Activated CD4-positive, alpha-beta T cell treated with anti-CD3 and anti-CD28 coated beads for 36 hours (primary cell): Measurements from ENCODE around the gene LRRFIP1. TPM values are rescaled to one million over a fixed set of nuclear protein-coding genes. Genes with fewer than 3 reads are reported as not detected.
"Not testable (repeated sequence)": the region's sequence is repeated elsewhere in the genome, so short reads cannot be mapped to it uniquely, and the experiment has no call there.

Experiments used
- ATAC-seq: fragments of 200-7000 bp; cut with Tn5 transposase; one replicate; pipeline ENCODE4 v1.10.0; 2021; ENCODE audit warnings: mild to moderate bottlenecking, moderate library complexity
- CTCF ChIA-PET: fragments of 350-600 bp; sonication (Branson Sonifier 250); formaldehyde crosslinking; loops from one replicate; lab custom pipeline; 2021; ENCODE audit warnings: antibody characterized with exemption; lab: Charles Lee
- POLR2A ChIA-PET: fragments of 350-600 bp; sonication (Branson Sonifier 250); formaldehyde crosslinking; loops from one replicate; lab custom pipeline; 2021; ENCODE audit warnings: antibody characterized with exemption, inconsistent platforms; lab: Charles Lee
- DNase-seq: peaks from one replicate; pipeline ENCODE4 v3.0.0-alpha.2; 2020
- H3K27ac Mint-ChIP-seq: one replicate; pipeline ENCODE4 v1.8.0; 2021; ENCODE audit warnings: mixed read lengths
- H3K27me3 Mint-ChIP-seq: one replicate; pipeline ENCODE4 v1.8.0; 2021; ENCODE audit warnings: mixed read lengths
- H3K36me3 Mint-ChIP-seq: one replicate; pipeline ENCODE4 v1.8.0; 2021; ENCODE audit warnings: low read depth, mixed read lengths
- H3K4me1 Mint-ChIP-seq: one replicate; pipeline ENCODE4 v1.8.0; 2021; ENCODE audit warnings: mixed read lengths
- H3K4me3 Mint-ChIP-seq: one replicate; pipeline ENCODE4 v1.8.0; 2021; ENCODE audit warnings: mild to moderate bottlenecking, moderate library complexity, mixed read lengths
- H3K9me3 Mint-ChIP-seq: one replicate; pipeline ENCODE4 v1.8.0; 2021; ENCODE audit warnings: low read depth, mixed read lengths
- intact Hi-C, 2 experiments: fragments of 100-400 bp; cut with DNase I in 1 of 2; cut with micrococcal nuclease in 1 of 2; formaldehyde crosslinking; loops; one replicate each; pipeline versions ENCODE4 v1.14.2 to v1.15.1; 2022 to 2024; cut with DNase I, micrococcal nuclease
- total RNA-seq, 2 experiments: library from RNA; stranded (reverse); gene quantifications; one replicate each; pipeline ENCODE4 v1.2.3, GENCODE V29; 2021

Gene LRRFIP1
- total RNA-seq, 2 experiments from 2014 or later: 234 to 235 TPM

DNA sequence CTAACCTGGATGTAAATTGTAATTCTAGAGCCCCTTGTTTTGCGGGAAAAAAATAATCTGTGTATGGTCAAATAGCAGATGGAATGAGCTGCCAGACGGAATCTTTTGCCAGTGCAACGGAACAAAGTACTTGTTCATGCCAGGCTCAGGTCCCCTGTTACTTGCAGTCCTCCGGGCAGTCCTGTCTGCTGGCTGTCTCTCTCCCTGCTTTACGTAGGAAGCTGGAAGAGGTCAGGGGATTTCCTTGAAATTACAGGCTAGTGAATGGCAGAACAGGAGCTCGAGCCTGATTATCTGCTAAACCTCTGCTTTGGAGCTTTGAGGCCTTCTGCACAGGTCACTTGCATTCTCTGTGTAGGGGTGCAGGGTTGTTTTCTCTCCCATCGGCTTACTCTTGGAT lies 54.8 kb downstream of the LRRFIP1 start:
- no peak overlapping the region for H3K4me3 Mint-ChIP-seq
- DNase-seq: no peak
- POLR2A ChIA-PET: no interaction called here
- H3K9me3 Mint-ChIP-seq: no peaks in the 10 kb centered on the region
- CTCF ChIA-PET: interaction anchor here (0.6 to 2.1 kb wide), 5 partner anchors 9 to 101 kb away, joined by 3 to 6 read pairs (median 3); no protein-coding TSS in a partner anchor
- peaks cover 20% of the 10 kb centered on the region for H3K4me1 Mint-ChIP-seq
- peaks cover 1% of the 10 kb centered on the region for H3K36me3 Mint-ChIP-seq
- no peak overlapping the region for H3K27ac Mint-ChIP-seq
- ATAC-seq: no peak
- no peaks in the 10 kb centered on the region for H3K27me3 Mint-ChIP-seq
- intact Hi-C loops: no loop called here

- H3K9me3 Mint-ChIP-seq: no peaks in the 10 kb centered on the region
- ChIA-PET CTCF (interaction anchor here (0.7 to 2.1 kb wide), 3 partner anchors 10 to 500 kb away, joined by 4 to 8 read pairs (median 6); no protein-coding TSS in a partner anchor), POLR2A (no interaction called here)
- intact Hi-C loops: no loop called here
- H3K27ac Mint-ChIP-seq: no peak overlapping the region
- H3K4me1 Mint-ChIP-seq: peaks cover 25% of the 10 kb centered on the region
- H3K4me3 Mint-ChIP-seq: no peak overlapping the region
- peaks cover 1% of the 10 kb centered on the region for H3K36me3 Mint-ChIP-seq
- DNase-seq (no peak), ATAC-seq (no peak)
- H3K27me3 Mint-ChIP-seq: no peaks in the 10 kb centered on the region
Measured at GRCh38 chr2:237682856-237683670, 55.7 kb downstream of the LRRFIP1 start.

GRCh38 chr2:237685408-237685807 lies 58.0 kb downstream of the LRRFIP1 start:
- ChIA-PET POLR2A (no interaction called here), CTCF (interaction anchor here (0.5 to 1.1 kb wide), 4 partner anchors 8 to 13 kb away, joined by 3 to 4 read pairs (median 3); no protein-coding TSS in a partner anchor)
- H3K4me3 Mint-ChIP-seq: no peak overlapping the region
- peaks cover 45% of the 10 kb centered on the region for H3K4me1 Mint-ChIP-seq
- ATAC-seq: no peak
- H3K9me3 Mint-ChIP-seq: no peaks in the 10 kb centered on the region
- DNase-seq: no peak
- H3K27ac Mint-ChIP-seq: no peak overlapping the region
- intact Hi-C loops: no loop called here
- H3K36me3 Mint-ChIP-seq: peaks cover 1% of the 10 kb centered on the region
- H3K27me3 Mint-ChIP-seq: no peaks in the 10 kb centered on the region

GRCh38 chr2:237686659-237687136 lies 59.3 kb downstream of the LRRFIP1 start:
- peaks cover 49% of the 10 kb centered on the region for H3K4me1 Mint-ChIP-seq
- ChIA-PET POLR2A (interaction anchor here (0.5 to 3.4 kb wide), 3 partner anchors 10 to 562 kb away, joined by 6 to 32 read pairs (median 18); no protein-coding TSS in a partner anchor), CTCF (interaction anchor here (0.6 to 2.7 kb wide), 8 partner anchors 9 to 680 kb away, joined by 3 to 25 read pairs (median 6); no protein-coding TSS in a partner anchor)
- H3K36me3 Mint-ChIP-seq: peaks cover 1% of the 10 kb centered on the region
- peak overlapping the region; percentile 59 for H3K27ac Mint-ChIP-seq
- H3K9me3 Mint-ChIP-seq: no peaks in the 10 kb centered on the region
- intact Hi-C loops: loop anchor here (1.0 kb wide), 1 partner anchor 13 kb away; no protein-coding TSS in a partner anchor
- H3K27me3 Mint-ChIP-seq: no peaks in the 10 kb centered on the region
- DNase-seq (no peak), ATAC-seq (no peak)
- no peak overlapping the region for H3K4me3 Mint-ChIP-seq

DNA sequence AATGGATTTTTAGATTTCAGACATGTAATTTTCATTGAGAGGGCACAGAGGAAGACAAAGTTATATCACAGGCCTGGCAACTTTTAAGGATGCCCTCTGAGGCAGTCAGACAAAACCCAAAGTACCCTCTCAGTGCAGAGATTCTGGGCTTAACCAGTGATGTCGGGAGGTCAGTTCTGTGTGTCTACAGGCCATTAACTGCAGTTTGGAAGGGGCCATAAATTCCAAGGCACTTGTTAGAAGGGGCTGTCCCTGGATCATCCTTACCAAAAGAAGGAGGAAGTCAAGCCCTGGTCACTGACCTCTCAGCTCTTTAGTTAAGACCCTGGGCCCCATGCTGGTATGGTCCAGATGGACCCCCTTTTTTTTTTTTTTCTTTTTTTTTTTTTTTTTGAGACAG lies 60.7 kb downstream of the LRRFIP1 start:
- H3K4me1 Mint-ChIP-seq: peaks cover 49% of the 10 kb centered on the region
- H3K9me3 Mint-ChIP-seq: no peaks in the 10 kb centered on the region
- POLR2A ChIA-PET: interaction anchor here (0.5 to 3.4 kb wide), 7 partner anchors 9 to 600 kb away, joined by 3 to 32 read pairs (median 6); no protein-coding TSS in a partner anchor
- no peak for ATAC-seq
- H3K36me3 Mint-ChIP-seq: peaks cover 1% of the 10 kb centered on the region
- CTCF ChIA-PET: interaction anchor here (0.6 to 2.7 kb wide), 9 partner anchors 9 to 66 kb away, joined by 3 to 25 read pairs (median 5); no protein-coding TSS in a partner anchor
- no peak overlapping the region for H3K4me3 Mint-ChIP-seq
- intact Hi-C loops: loop anchor here in 1 of 2 experiments (2.0 kb wide), 1 partner anchor 15 kb away; no protein-coding TSS in a partner anchor
- H3K27me3 Mint-ChIP-seq: no peaks in the 10 kb centered on the region
- DNase-seq: no peak
- H3K27ac Mint-ChIP-seq: peak overlapping the region; percentile 92

DNA sequence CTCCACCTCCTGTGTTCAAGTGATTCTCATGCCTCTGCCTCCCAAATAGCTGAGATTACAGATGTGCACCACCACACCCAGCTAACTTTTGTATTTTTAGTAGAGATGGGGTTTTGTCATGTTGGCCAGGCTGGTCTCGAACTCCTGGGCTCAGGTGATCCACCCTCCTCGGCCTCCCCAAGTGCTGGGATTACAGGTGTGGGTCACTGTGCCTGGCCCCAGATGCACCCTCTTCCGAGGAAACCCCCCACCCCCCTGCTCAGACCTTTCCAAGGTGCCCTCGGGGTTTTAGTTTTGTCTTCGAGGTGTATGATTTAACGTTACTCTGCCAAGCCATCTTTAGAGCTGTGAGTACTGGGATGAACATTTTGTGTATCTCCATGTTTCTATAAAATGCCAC lies 61.2 kb downstream of the LRRFIP1 start:
- not testable (repeated sequence) for ATAC-seq, H3K9me3 Mint-ChIP-seq, H3K36me3 Mint-ChIP-seq, DNase-seq, H3K27me3 Mint-ChIP-seq, H3K4me3 Mint-ChIP-seq
- intact Hi-C loops: loop anchor here in 1 of 2 experiments (2.0 kb wide), 1 partner anchor 14 kb away; no protein-coding TSS in a partner anchor
- ChIA-PET POLR2A (interaction anchor here (1.6 to 3.4 kb wide), 3 partner anchors 9 to 15 kb away, joined by 6 to 32 read pairs (median 18); no protein-coding TSS in a partner anchor), CTCF (interaction anchor here (0.7 to 2.7 kb wide), 4 partner anchors 15 to 394 kb away, joined by 3 to 25 read pairs (median 3); no protein-coding TSS in a partner anchor)
- peak overlapping the region; percentile 80 for H3K27ac Mint-ChIP-seq
- H3K4me1 Mint-ChIP-seq: peaks cover 52% of the 10 kb centered on the region

- intact Hi-C loops: loop anchor here (2.0 to 10.0 kb wide), 7 partner anchors 13 to 1713 kb away; partner anchors contain the start of genes HDAC4 (in 1 of the 2), PER2 (in 1 of the 2), SCLY (in 1 of the 2) and UBE2F (in 1 of the 2)
- Mint-ChIP-seq H3K36me3 (peaks cover 14% of the 10 kb centered on the region), H3K27me3 (no peaks in the 10 kb centered on the region), H3K9me3 (no peaks in the 10 kb centered on the region), H3K4me3 (peak overlapping the region; percentile 59), H3K27ac (peak overlapping the region; percentile 51), H3K4me1 (peaks cover 54% of the 10 kb centered on the region)
- CTCF ChIA-PET: interaction anchor here (0.7 to 4.7 kb wide), 6 partner anchors 11 to 395 kb away, joined by 3 to 43 read pairs (median 3); no protein-coding TSS in a partner anchor
- POLR2A ChIA-PET: interaction anchor here (3.4 kb wide), 1 partner anchor 16 kb away, joined by 32 read pairs; no protein-coding TSS in a partner anchor
- no peak for DNase-seq
- ATAC-seq: no peak
Measured at GRCh38 chr2:237689336-237690131, 62.1 kb downstream of the LRRFIP1 start.

- intact Hi-C loops: loop anchor here (1.0 to 10.0 kb wide), 7 partner anchors 259 to 1711 kb away; partner anchors contain the start of genes HDAC4 (in 1 of the 2), PER2 (in 1 of the 2), SCLY (in 1 of the 2) and UBE2F (in 1 of the 2)
- Mint-ChIP-seq H3K9me3 (no peaks in the 10 kb centered on the region), H3K27me3 (no peaks in the 10 kb centered on the region), H3K27ac (peak overlapping the region; percentile 15), H3K4me3 (peak overlapping the region; percentile 59), H3K36me3 (peaks cover 17% of the 10 kb centered on the region), H3K4me1 (peaks cover 63% of the 10 kb centered on the region)
- ATAC-seq (no peak), DNase-seq (peak; percentile 62)
- ChIA-PET POLR2A (interaction anchor here (2.4 to 3.5 kb wide), 2 partner anchors 10 to 18 kb away, joined by 12 to 35 read pairs; no protein-coding TSS in a partner anchor), CTCF (interaction anchor here (0.7 to 4.7 kb wide), 3 partner anchors 13 to 18 kb away, joined by 5 to 43 read pairs (median 6); no protein-coding TSS in a partner anchor)
Measured at GRCh38 chr2:237691029-237691907, 63.9 kb downstream of the LRRFIP1 start.

DNA sequence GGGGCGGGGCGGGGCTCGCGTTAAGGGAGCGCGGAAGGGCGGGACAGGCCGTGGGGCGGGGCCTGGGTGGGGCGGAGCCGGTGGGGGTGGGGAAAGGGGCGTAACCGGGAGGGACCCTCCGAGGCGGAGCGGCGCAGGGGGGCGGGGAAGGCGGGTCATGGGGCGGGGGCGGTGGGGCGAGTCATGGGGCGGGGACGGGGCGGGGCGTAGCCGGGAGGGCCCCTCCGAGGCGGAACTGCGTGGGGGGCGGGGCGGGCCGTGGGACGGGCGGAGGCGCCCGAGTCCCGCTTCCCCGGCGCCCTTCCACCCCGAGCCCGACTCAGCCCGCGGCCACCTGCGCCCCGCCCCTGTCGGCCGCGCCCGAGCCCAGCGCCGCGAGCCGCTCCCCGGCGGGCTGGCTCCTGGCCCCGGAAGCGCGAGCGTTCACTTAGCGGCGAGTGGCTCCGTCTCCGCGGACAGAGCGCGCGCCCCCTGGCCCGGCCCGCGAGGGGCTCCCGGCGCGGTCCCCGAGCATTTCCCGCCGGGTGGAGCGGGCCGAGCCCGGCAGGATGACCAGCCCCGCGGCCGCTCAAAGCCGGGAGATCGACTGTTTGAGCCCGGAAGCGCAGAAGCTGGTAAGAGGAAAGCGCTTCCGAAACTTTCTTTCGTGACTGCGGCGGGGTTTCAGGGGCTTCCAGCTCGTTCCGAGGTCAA lies 64.7 kb downstream of the LRRFIP1 start:
- intact Hi-C loops: loop anchor here (1.0 to 10.0 kb wide), 14 partner anchors 52 to 1710 kb away; partner anchors contain the start of genes PER2 (in 2 of the 2), HDAC4 (in 1 of the 2), ILKAP (in 1 of the 2) and SCLY (in 1 of the 2)
- no peaks in the 10 kb centered on the region for H3K9me3 Mint-ChIP-seq
- H3K4me3 Mint-ChIP-seq: peak overlapping the region; percentile 97
- DNase-seq (peak; percentile 98), ATAC-seq (peak; percentile 59)
- POLR2A ChIA-PET: interaction anchor here (1.5 to 3.5 kb wide), 4 partner anchors 9 to 18 kb away, joined by 3 to 35 read pairs (median 12); no protein-coding TSS in a partner anchor
- CTCF ChIA-PET: interaction anchor here (0.7 to 4.7 kb wide), 6 partner anchors 10 to 111 kb away, joined by 3 to 43 read pairs (median 4); no protein-coding TSS in a partner anchor
- H3K4me1 Mint-ChIP-seq: peaks cover 64% of the 10 kb centered on the region
- H3K27me3 Mint-ChIP-seq: no peaks in the 10 kb centered on the region
- H3K36me3 Mint-ChIP-seq: peaks cover 17% of the 10 kb centered on the region
- peak overlapping the region; percentile 97 for H3K27ac Mint-ChIP-seq
